AML-193 (cell line): ENCODE measurements around the gene ALG2.

Experiments
- DNase-seq, 2 experiments: peaks; one replicate each; lab custom pipeline; 2025; lab: John Stamatoyannopoulos, UW

ALG2 gene

DNA sequence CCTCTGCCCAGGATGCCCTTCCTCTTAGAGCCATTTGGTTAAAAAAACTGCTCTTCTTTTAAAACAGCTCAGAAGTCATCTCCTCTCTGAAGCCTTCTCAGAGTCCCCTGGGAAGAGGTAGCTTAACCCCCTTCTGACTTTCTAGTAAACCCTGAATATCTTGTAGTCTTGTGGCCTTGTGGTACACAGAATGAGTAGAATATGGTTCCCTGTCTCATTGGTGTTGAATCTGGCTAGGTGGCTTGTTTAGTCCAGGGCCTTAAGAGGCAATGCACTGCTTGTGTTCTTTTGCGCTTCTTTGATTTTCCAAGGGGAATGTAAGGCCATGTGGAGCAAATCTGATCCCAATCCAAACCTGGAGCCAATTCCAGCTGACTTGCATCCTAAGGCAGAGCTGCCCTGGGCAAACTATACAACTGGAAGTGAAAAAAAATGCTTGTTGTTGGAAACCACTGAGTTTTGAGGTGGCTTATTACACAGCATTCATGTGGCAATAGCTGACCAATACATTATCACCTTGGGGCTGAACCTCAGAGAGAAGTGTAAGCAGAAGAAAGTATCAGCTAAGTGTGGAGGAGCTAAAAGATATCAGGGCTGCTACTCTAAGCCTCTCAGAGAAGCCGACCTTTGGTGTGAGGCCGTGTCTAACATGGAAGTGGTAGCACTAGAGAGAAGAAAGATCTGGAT, 31.0 kb downstream of the ALG2 start:
- no peak for DNase-seq

DNA sequence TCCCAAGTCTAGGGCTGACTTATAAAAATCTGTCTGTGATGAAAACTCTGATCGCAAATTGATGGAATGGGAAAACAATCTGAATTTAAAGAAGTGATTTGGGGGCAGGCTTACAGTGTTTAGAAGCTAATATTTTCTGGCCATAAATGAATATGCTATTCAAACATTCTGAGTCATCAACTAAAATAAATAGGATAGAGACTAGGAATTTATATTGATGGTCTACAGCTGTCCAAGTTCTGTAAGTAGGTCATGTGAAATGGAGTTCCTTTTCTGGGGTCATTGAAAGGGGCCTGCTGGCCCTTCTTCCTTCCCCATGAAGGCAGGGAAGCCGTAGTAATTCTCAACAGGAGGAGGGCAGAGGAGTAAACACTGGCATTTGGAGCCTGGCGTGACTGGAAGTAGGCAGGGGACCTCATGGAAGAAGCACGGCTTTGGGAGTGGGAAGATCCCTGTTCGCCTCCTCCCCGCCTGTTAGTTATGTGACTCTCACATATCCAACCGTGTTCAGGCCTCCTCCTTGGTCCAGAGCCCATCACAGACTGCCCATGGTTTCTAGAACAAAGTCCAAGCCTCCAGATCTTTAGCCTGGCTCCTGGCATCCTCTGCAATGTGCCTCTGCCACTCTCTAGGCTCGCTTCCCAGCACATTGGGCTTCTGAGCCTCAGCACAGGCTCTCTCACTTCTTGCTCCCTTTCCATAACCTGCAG, 31.7 kb downstream of the ALG2 start:
- DNase-seq: no peak

DNA sequence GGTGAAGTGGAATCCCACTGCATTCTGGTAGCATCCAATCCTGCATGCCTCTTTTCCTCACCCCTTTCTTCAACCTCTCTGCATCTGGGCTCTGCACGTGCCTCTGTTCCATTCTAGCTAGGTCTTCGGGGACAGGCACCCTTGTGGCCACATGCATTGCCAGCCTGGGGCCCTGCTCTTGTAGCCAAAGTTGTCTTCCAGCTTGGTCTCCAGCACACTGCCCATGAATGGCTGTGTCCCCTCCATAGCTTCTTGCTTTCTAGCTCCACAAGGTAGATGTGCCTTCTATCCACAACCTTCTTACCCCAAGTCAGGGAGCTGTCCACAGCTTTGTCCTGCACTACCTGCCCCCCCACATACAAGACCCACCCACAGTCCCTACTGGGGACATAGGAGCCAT, 32.6 kb downstream of the ALG2 start:
- DNase-seq: no peak

DNA sequence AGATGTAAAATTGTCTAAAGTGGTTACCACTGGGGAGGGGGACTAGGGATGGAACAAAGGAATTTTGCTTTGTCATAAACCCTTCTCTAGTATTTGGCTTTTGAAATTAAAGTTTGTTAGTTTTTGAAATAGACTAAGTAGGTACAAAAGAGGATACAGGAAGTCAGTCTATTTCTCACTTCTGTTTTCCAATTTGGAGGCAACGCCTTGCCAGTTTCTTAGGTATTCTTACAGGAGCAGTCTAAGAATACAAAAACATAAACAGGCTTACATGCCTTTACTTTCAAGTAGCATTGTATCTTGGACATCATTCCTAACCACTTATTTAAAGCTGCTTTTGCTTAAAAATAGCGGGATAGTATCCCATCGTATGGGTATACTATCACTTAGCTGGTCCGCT, 34.4 kb downstream of the ALG2 start:
- no peak for DNase-seq

DNA sequence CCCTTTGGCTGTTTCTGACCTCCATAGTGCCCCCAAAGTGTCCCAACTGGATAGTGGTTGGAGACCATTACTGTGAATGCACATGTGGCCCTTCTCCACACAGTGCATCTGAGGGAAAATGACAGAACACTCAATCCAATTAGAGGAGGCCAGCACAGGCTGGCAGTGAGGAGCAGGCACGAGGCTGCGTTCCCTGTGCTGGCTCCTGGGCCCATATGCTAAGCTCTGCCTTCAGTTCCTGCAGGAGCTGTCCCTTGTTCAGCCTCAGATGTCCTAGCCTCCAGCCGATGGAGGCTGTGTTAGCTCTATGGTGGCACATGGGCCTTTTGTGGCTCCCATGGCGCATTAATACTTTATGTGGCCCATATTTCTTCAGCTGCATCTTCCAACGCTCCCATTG, 35.8 kb downstream of the ALG2 start:
- no peak for DNase-seq

DNA sequence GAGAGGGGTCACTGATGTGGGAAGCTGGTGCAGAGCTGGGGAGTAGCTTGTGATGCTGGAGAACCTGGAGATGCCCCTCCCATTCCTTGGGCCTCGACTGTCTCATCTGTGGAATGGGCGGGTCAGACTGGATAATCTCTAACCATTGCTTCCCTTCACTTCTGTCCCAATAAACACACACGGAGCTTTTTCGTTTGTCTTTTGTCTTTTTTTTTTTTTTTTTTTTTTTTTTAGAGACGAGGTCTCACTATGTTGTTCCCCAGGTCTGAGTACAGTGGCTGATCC, 36.5 kb downstream of the ALG2 start:
- no peak for DNase-seq

DNA sequence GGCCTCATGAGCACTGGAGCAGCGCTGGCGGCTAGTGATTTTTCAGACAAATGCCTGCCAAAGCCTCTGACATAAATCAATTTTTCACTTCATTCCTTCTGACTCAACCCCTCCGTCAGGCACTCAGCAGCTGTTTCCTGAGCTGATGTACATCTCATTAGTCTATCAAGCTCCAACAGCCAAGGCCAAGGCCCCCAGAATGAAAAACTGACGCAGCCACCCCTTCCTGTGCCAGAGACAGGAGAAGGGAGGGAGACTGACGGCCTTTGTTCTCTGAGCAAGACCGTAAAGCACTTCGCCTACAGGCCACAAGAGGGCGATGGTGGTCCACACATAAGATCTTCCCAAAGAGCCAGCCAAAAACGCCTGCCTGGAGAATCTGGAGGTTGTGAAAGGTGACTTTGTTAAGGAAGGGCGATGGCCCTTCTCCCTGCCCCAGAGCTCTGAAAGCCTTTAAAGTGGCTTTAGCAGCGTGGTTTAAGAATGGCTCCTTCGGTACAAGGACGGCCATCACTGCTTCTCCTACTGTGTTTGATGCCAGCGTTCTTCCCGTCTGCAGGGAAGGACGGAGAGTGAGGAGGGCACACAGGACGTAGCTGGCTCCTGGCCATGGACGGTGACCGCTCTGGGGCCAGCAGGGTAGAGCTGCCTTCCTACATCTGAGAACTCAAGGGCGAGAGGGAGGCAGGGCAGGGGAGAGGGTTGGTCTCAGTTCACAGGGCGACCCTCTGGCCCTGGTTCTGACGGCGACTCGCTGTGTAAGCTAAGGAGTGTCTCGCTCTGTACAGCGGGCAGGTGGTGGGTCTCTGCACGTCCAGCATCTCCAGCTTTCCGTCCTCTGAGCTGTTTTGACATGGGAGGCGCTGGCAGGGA, 37.0 kb downstream of the ALG2 start:
- DNase-seq: peak; percentile 54 to 56

DNA sequence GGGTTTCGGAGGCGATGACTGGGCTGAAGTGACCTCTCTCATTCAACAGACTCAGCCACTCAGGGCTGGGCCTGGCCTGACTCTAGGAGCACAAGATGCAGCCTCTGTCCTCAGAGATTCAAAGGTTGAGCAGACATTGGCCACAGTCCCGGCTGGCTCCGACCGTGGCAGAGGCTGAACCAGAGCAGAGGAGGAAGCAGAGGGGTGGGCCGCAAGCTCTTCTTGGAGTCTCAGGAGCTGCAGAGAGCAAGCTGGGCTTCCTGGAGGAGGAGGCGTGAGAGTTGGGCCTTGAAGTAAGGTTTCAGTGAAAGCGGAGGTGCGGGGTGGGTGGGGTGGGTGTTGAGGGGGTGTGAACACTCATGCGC, 37.6 kb downstream of the ALG2 start:
- DNase-seq: no peak

DNA sequence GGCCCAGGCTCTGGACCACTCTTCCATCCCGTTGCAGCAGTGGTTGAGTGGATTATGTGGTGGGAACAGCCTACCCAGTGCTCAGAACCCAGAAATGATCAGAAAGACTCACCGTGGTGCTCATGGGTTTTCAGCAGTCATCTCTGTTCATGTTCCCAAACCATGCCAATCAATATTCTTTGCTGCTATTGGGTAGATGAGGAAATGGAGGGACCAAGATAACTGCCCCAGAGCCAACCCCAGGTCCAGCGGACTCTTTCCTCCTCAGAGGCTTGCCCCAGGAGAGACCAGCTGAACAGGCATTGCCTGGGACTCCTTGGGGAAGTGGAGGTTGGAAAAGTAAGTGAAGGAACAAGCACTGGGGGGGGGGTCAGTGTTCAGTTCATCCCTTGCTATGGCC, 38.1 kb downstream of the ALG2 start:
- DNase-seq: no peak

DNA sequence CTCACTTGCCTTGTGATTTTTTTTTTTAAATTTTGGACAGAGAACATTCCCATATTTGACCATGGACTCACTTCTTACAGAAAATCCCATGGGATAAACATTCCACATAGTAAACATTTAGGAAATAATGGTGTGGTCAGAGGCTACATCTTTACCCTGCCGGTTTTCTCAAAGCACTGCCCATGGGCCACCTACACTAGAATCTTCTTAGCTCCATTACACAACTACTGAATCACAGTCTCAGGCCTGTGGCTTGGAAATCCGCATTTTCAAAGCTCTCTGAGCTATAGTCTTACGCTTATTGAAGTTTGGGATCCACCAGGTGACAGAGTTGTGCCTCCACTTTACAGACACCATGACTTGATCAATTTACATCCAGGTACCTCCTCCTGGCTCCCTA, 39.4 kb downstream of the ALG2 start:
- DNase-seq: no peak

DNA sequence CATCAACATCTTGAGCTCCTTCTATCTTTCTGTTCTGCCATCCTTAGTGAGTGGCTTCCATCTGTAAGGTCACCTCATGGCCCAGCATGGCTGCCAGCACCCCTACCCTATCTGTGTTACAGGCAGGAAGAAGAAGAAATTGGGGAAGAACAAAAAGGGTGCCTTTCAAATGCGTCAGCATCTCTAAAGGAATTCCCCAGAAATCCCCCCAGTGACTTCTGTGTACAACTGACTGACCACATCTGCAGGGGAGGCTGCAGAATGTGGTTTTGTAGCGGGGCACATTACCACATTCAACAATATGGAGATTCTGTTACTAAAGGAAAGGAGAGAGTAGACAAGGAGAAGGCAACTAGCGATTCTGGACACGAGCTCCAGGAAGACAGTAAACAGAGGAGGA, 40.1 kb downstream of the ALG2 start:
- no peak for DNase-seq

DNA sequence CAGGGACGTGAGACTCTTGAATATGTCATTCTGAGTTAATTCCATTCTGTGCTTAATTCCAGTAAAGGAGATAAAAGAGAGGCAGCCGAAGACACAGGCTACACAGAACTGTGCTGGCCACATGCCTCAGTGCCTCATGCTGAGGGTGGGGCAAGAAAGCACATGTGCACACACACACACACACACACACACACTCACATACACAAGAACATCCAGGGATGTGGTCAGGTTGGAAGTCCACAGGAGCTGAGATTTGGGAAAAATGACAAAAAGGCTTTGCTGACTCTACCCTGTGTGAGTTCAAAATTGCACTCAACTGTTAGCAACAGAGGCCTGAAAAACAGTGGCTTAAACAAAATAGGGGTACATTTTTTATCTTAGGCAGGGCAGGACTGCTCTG, 40.5 kb downstream of the ALG2 start:
- no peak for DNase-seq

DNA sequence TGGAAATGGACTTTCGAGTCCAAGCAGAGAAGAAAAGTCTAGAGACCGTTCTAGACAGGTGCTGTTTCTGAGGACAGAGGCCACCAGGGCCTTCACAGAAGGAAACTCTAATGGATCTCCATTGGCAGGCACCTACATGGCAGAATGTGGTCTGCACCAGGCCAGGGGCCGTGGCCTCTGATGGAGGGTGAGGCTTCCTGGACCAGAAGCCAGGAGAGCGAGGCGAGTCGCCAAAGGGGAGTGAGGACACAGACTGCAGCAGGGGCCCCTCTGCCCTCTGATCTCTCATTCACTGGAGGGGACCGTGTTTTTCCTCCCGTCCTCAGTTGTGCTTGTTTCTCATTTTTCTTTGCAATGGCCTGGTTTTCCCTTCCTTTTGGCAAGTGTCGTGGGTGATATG, 41.1 kb downstream of the ALG2 start:
- DNase-seq: no peak

DNA sequence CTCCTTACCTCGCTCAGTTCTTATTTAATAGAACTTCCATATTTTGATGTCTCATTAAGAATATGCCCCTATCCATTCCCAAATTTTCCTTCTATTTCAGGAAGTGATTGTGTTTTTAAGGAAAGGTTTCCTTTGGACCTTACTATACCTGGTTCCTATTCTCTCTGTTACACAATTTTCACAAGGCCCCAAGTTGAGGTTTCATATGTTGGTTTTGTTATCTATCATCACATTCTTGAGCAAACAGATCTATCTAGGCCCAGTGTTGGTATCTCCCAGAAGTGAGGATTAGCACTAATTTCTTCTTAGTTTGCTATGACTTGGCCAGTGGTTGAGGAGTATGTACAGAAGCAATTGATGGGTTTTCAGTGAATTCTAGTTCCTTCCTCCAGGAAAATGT, 41.5 kb downstream of the ALG2 start:
- no peak for DNase-seq

DNA sequence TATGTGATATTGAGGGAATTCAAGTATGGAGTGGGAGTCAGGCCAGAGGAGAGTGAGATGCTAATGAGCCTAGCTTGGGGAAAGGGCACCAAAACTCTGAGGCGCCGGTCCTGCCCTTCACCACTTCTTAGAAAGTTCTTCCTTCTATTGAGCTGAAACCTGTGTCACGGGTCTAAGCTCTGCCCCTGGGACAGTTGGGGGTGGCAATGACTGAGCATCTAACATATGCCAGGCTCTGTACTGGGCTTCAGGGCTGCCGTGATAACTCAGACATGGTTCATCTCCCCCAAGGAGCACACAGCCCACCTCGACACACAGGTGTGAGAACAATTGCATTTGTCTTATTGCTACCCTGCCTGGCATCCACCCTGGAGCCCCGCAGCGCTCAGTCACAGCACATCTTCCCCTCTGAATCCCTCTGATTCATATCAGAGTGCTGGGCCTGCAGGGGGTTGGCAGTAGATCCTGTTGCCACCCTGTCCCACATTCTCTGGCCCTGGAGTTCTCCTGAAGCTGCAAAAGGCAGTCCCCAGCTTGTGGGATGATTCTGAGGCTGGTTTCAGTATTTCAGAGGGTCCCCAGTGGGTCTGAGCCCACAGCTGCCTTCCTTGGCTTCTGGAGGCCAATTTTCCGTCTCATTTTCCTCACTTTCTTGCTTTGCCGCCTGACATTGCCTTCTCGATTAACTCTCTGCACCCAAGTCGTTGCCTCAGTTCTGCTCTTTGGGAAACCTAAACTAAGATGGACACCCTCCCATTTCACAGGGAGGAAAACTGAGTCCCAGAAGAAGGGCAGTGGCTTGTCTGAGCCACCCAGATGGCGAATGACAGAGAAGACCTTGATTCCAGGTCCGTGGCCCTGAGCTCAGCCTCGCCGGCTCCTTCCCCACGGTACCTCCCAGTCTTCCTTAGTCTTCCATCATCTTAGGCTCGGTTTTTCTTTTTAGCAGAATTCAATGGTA, 42.5 kb downstream of the ALG2 start:
- DNase-seq: no peak

DNA sequence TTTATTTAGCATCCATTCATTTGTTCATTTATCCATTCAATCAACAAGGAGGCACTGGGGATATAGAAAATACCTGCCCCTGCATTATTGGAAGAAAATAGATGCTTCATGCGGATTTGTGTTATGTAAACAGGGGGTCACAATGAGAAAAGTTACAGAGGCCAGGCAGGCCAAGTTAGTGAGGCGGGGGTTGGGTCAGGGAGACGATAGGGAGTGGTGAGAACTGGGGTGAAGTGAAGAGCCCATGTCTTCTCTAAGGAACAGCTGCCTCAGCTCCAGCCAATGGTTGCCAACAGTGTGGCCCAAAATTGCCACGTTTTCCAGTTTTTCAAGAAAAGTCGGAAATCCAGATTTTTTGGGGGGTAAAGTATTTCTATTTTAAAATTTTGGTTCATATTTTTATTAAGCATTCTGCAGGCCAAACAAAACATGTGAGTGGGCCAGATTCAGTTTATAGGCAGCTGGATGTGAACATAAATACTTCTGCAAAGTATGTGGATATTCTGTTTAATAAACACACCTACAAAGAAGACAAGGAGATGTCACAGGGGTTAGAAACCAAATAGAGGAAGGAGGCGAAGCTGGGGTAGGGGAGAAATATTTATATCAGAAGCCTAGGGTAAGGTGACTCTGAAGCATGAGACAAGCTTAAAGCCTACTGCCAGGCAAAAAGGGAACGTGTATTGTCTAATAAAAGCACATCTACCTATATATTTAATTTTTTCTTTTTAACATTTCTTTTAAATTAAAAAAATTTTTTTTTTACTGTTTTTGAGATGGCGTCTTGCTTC, 44.0 kb downstream of the ALG2 start:
- no peak for DNase-seq

DNA sequence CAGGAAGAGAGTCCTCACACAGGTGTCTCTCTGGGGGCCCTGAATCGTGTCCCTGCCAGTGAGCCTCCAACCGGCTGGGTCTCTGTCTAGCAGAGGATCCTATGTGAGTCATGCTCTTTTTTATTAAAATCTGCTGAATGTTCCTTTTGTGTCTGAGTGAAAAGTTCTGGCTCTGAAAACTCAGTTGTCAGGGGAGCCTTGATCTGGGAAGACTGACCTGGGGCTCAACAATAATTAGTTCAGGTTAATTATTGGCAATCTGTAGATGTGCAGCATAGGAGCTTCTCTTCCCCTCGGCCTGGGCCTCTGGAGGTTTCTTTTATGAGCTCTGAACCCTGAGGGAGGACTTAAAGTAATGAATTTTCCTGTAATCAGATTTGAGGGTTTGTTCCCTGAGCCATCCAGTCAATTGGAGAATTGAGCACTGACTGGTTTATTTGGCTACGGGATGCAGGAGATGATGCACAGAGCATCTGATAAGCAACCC, 45.2 kb downstream of the ALG2 start:
- DNase-seq: no peak

DNA sequence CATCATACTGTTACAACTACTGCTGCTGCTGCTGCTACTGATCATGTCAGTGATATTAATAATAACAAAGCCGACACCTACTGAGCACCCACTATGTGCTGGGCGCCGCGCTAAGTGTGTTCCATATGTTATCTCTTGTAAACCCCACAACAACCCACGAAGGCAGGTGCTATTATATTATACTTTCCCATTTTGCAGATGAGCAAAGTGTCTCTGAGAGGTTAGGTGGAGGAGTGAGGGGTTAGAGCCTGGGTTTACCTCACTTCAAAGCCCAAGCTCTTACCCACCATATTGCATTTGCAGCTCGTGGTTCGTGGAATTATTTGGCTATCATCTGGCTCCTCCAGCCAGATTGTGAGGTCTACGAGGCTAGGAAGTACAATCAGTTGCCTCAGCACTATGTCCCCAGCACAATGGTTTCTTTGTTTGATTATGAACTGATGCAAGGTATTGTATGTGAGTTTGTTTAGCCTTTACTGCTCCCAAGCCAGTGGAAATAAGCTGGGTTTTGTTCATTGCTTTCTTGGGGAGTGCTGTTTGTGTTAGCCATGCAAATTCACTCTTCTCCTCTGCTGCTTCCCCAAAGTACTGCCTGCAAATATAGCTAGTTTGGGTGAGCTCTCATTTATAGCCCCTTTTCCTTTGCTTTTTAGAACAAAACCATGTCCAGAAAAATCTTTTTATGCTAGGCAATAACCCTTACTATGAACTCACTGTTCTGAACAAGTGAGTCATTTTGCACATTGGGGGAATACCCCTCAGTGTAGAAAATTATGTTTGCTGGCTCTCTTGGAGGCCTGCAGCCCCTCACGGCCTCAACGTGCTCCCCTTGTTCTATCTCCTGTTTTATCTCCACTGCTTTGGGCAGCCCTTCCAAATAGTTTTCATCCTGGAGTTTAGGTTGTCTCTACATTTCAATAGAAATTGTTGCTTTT, 47.9 kb downstream of the ALG2 start:
- DNase-seq: no peak

DNA sequence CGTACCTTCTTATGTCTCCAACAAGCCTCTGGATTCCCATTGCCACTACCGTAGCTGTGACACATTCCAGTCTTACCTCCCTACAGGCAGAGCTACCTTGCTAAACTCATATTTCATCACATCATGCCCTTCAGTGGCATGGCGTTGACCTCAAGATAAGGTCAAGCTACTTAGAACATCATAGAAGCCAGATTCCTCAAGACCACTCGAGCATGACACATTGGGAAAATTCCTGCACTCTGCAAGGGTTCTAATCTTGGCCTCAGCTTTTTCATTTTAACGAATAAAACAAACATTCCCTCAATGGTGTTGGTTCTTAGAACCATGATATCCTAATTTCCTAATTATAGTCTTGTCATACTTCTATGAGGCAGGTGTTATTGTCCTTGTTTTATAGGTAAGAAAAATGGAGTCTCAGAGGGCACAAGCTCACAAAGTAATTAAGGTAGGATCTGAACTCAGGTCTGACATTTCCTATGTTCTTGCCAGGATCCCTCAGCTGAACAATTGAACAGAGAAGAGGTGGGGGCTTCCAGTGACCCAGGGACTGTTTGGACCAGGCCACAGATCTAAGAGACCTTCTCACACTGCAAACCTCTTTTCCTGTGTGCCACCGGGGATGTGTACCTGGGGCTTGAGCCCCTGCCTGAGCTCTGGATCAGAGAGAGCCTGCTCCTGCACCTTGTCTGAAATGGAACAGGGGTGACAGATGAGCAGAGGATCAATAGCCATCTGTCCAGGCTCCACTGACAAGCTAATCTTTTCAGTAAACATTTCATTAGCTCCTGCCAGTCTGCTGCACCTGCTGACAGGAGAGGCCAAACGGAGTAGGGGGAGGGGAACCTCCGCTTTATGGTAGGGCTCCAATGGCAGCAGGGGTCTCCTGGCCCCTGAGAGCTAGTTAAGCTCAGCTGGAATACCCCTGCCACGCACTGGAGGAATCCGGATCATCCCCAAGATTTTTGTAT, 49.3 kb downstream of the ALG2 start:
- no peak for DNase-seq
